Endothelial cell of umbilical vein (primary cell): ENCODE data around the gene GAD2.

Experiments
- CTCF ChIP-seq, 2 donors: IDR thresholded peaks; 1 replicate in 1 of 2; 2 replicates in 1 of 2; pipeline ENCODE4 v1.5.1; 2011; ENCODE audit warnings: low read length in 2 of 2, mild to moderate bottlenecking in 2 of 2, moderate library complexity in 2 of 2, control low read depth in 1 of 2, inconsistent platforms in 1 of 2, low read depth in 1 of 2; ENCODE audit not compliant: insufficient read depth in 1 of 2; ENCODE audit errors: extremely low read depth in 1 of 2
- FOS ChIP-seq: IDR thresholded peaks from 2 replicates; pipeline ENCODE4 v1.6.1; 2011; ENCODE audit warnings: mild to moderate bottlenecking, low read length, moderate library complexity, borderline replicate concordance; ENCODE audit not compliant: insufficient read depth
- JUN ChIP-seq: IDR thresholded peaks from 2 replicates; pipeline ENCODE4 v1.6.1; 2011; ENCODE audit warnings: borderline replicate concordance, low read depth; ENCODE audit not compliant: insufficient read length, insufficient read depth
- POLR2A ChIP-seq: IDR thresholded peaks from 2 replicates; pipeline ENCODE4 v1.6.1; 2012; ENCODE audit warnings: low read depth, mild to moderate bottlenecking, control low read depth, low read length

GRCh38 chr10:26205223-26205622 lies 11.4 kb upstream of the GAD2 start:
- TF ChIP-seq CTCF (IDR thresholded peaks at IDR 0.05; ENCODE audit: extremely low read depth in 1 of 2, insufficient read depth in 1 of 2, low read depth in 1 of 2, low read length in 2 of 2), result no peak
- TF ChIP-seq FOS, result no peak
- TF ChIP-seq JUN, result no peak
- TF ChIP-seq POLR2A, result no peak
